Liver (tissue), 9 donors: ENCODE data around the gene RTN4IP1. TPM values are rescaled to one million over a fixed set of nuclear protein-coding genes. Genes with fewer than 3 reads are reported as not detected.

Experiments used
- DNase-seq: peaks from one replicate; pipeline ENCODE4 v3.0.0-alpha.2; 2017; ENCODE audit warnings: low spot score
- H3K27ac ChIP-seq, 2 donors: one replicate each; pipeline ENCODE4 v1.7.0; 2013; ENCODE audit warnings: inconsistent platforms in 2 of 2, low read length in 2 of 2, control low read depth in 1 of 2, low read depth in 1 of 2, mild to moderate bottlenecking in 1 of 2
- H3K27me3 ChIP-seq, 4 donors: one replicate each; pipeline versions ENCODE4 v1.6.1 to v1.7.0; 2013; ENCODE audit warnings: low read length in 3 of 4, inconsistent platforms in 1 of 4, mild to moderate bottlenecking in 1 of 4, moderate library complexity in 1 of 4; ENCODE audit not compliant: control insufficient read depth in 4 of 4, insufficient read depth in 4 of 4
- H3K36me3 ChIP-seq, 4 donors: one replicate each; pipeline versions ENCODE4 v1.6.1 to v1.7.0; 2013; ENCODE audit warnings: low read length in 3 of 4, mild to moderate bottlenecking in 3 of 4, low read depth in 1 of 4, moderate library complexity in 1 of 4; ENCODE audit not compliant: control insufficient read depth in 4 of 4, insufficient read depth in 3 of 4
- H3K4me1 ChIP-seq, 4 donors: one replicate each; pipeline versions ENCODE4 v1.6.1 to v1.7.0; 2013; ENCODE audit warnings: low read length in 3 of 4, mild to moderate bottlenecking in 3 of 4, moderate library complexity in 1 of 4; ENCODE audit not compliant: control insufficient read depth in 4 of 4, insufficient read depth in 4 of 4
- H3K4me3 ChIP-seq, 3 donors: one replicate each; pipeline versions ENCODE4 v1.6.1 to v1.7.0; 2013; ENCODE audit warnings: low read length in 3 of 3, control low read depth in 1 of 3, low read depth in 1 of 3, mild to moderate bottlenecking in 1 of 3
- H3K9ac ChIP-seq, 2 donors: one replicate each; pipeline ENCODE4 v1.7.0; 2013; ENCODE audit warnings: low read length in 2 of 2, mild to moderate bottlenecking in 2 of 2, moderate library complexity in 2 of 2, control low read depth in 1 of 2, low read depth in 1 of 2
- H3K9me3 ChIP-seq, 4 donors: one replicate each; pipeline versions ENCODE4 v1.6.1 to v1.7.0; 2013; ENCODE audit warnings: low read length in 3 of 4; ENCODE audit not compliant: control insufficient read depth in 4 of 4
- CTCF ChIP-seq: fragments of 150-350 bp; IDR thresholded peaks from 2 replicates; pipeline ENCODE4 v1.5.1; 2017; ENCODE audit warnings: improper control_type of control experiment, low read depth, low read length; ENCODE audit not compliant: missing input control
- EGR1 ChIP-seq, 2 donors: IDR thresholded peaks; 2 replicates each; pipeline ENCODE4 v1.6.1; 2016 to 2018; ENCODE audit warnings: antibody characterized with exemption in 2 of 2, low read depth in 2 of 2
- FOXA2 ChIP-seq: IDR thresholded peaks from 2 replicates; pipeline ENCODE4 v1.6.1; 2016; ENCODE audit warnings: antibody characterized with exemption
- HNF4A ChIP-seq, 2 donors: conservative IDR thresholded peaks; 2 replicates each; pipeline ENCODE4 v1.6.1; 2016; ENCODE audit warnings: antibody characterized with exemption in 2 of 2, mild to moderate bottlenecking in 2 of 2
- HNF4G ChIP-seq: IDR thresholded peaks from 2 replicates; pipeline ENCODE4 v1.6.1; 2016; ENCODE audit warnings: antibody characterized with exemption
- JUND ChIP-seq, 2 donors: IDR thresholded peaks; 2 replicates each; pipeline ENCODE4 v1.6.1; 2016; ENCODE audit warnings: antibody characterized with exemption in 2 of 2
- MAX ChIP-seq: IDR thresholded peaks from 2 replicates; pipeline ENCODE4 v1.6.1; 2016; ENCODE audit warnings: antibody characterized with exemption
- NR2F2 ChIP-seq: IDR thresholded peaks from 2 replicates; pipeline ENCODE4 v1.6.1; 2016; ENCODE audit warnings: antibody characterized with exemption
- RAD21 ChIP-seq, 2 donors: IDR thresholded peaks; 2 replicates each; pipeline ENCODE4 v1.6.1; 2016; ENCODE audit warnings: antibody characterized with exemption in 2 of 2, mild to moderate bottlenecking in 2 of 2
- REST ChIP-seq: IDR thresholded peaks from 2 replicates; pipeline ENCODE4 v1.6.1; 2016; ENCODE audit warnings: antibody characterized with exemption, mild to moderate bottlenecking
- RXRA ChIP-seq, 2 donors: IDR thresholded peaks; 2 replicates each; pipeline ENCODE4 v1.6.1; 2017 to 2018; ENCODE audit warnings: antibody characterized with exemption in 2 of 2, mild to moderate bottlenecking in 1 of 2
- YY1 ChIP-seq: IDR thresholded peaks from 2 replicates; pipeline ENCODE4 v1.6.1; 2016; ENCODE audit warnings: antibody characterized with exemption, mild to moderate bottlenecking
- WGBS: extraction: QIAGEN DNeasy Blood & Tissue Kit; methylation state at CpG from one replicate; pipeline ENCODE4 v1.1.7; 2013; 5-methylcytosine and 5-hydroxymethylcytosine counted together
- polyA plus RNA-seq, 2 donors: library from polyadenylated mRNA; stranded (reverse) in 1 of 2; unstranded in 1 of 2; fragments of 200-250 nt in 1 of 2; fragments of >200 nt in 1 of 2; fragmentation: Nextera tagmentation in 1 of 2; extraction: Ambion mirVana in 1 of 2; gene quantifications; one replicate each; pipeline versions ENCODE4 v1.2.1 to v1.2.3, GENCODE V29; 2013 to 2015
- total RNA-seq, 2 donors: library from RNA; depleted of rRNA; stranded (reverse); fragments of >200 nt; gene quantifications; one replicate each; pipeline ENCODE4 v1.2.3, GENCODE V29; 2014
- donor health status: healthy.
- donor health status: healthy.
- donor health status: healthy.
- donor health status: healthy.
- donor health status: healthy.

Gene RTN4IP1
- total and polyA plus RNA-seq, 4 donors, result 3.7 to 6.9 (median 4.6) TPM

GRCh38 chr6:106534004-106534403 lies 95.3 kb downstream of the RTN4IP1 start (continued):
- TF ChIP-seq MAX, result no peak

- DNase-seq, result no peak
- no peak overlapping the region for H3K27ac ChIP-seq
- no peaks in the 10 kb centered on the region for H3K27me3 ChIP-seq
- peaks cover 0 to 27% (median 6%) of the 10 kb centered on the region in 4 donors for H3K36me3 ChIP-seq
- H3K4me3 ChIP-seq, result no peak overlapping the region
- H3K4me1 ChIP-seq, result peaks cover 0 to 8% (median 0%) of the 10 kb centered on the region in 4 donors
- no peak overlapping the region for H3K9ac ChIP-seq
- TF ChIP-seq HNF4G (no peak), JUND (IDR thresholded peaks at IDR 0.05) (no peak), HNF4A (conservative IDR thresholded peaks at IDR 0.05) (no peak), FOXA2 (no peak), MAX (no peak), CTCF (no peak), EGR1 (IDR thresholded peaks at IDR 0.05; ENCODE audit: low read depth in 2 of 2) (no peak), NR2F2 (no peak), YY1 (no peak), REST (no peak), RXRA (IDR thresholded peaks at IDR 0.05) (no peak)
- H3K9me3 ChIP-seq, result no peaks in the 10 kb centered on the region
- WGBS, result 76% methylated on average over 5 of the region's 5 CpGs
Measured at GRCh38 chr6:106533054-106533453, 96.2 kb downstream of the RTN4IP1 start.

- H3K4me3 ChIP-seq, result no peak overlapping the region
- no peak overlapping the region for H3K27ac ChIP-seq
- no peaks in the 10 kb centered on the region for H3K9me3 ChIP-seq
- peaks cover 0 to 23% (median 6%) of the 10 kb centered on the region in 4 donors for H3K36me3 ChIP-seq
- H3K9ac ChIP-seq, result no peak overlapping the region
- no peak for TF ChIP-seq REST
- TF ChIP-seq RAD21 (IDR thresholded peaks at IDR 0.05), result no peak
- 95% methylated on average over 1 of the region's 1 CpG for WGBS
- H3K27me3 ChIP-seq, result no peaks in the 10 kb centered on the region
- DNase-seq, result no peak
- peaks cover 0 to 8% (median 0%) of the 10 kb centered on the region in 4 donors for H3K4me1 ChIP-seq
Measured at GRCh38 chr6:106530502-106530901, 98.8 kb downstream of the RTN4IP1 start.
